Choroid plexus epithelial cell (primary cell): Measurements from ENCODE around the gene APOL1.
"Not testable (repeated sequence)": the region's sequence is repeated elsewhere in the genome, so short reads cannot be mapped to it uniquely, and the experiment has no call there.

ENCODE experiments used
- DNase-seq: peaks from one replicate; pipeline ENCODE4 v3.0.0-alpha.2; 2010; ENCODE audit warnings: low read depth
- H3K4me3 ChIP-seq: 2 replicates; pipeline ENCODE4 v1.5.1; 2011; ENCODE audit warnings: low read depth, mild to moderate bottlenecking, control low read depth, low read length, moderate library complexity
- CTCF ChIP-seq: conservative IDR thresholded peaks from 2 replicates; pipeline ENCODE4 v1.5.1; 2011; ENCODE audit warnings: low read depth, mild to moderate bottlenecking, control low read depth, inconsistent platforms, low read length, moderate library complexity

APOL1 gene

GRCh38 chr22:36288571-36289405 is 35.9 kb downstream of the APOL1 start:
- TF ChIP-seq CTCF: no peak
- no peak overlapping the region for H3K4me3 ChIP-seq
- no peak for DNase-seq

- TF ChIP-seq CTCF: no peak
- no peak for DNase-seq
- H3K4me3 ChIP-seq: no peak overlapping the region
These were observed 36.5 kb downstream of the APOL1 start for GRCh38 chr22:36289406-36289870.

GRCh38 chr22:36289948-36290371 is 37.0 kb downstream of the APOL1 start:
- not testable (repeated sequence) for H3K4me3 ChIP-seq, DNase-seq

- not testable (repeated sequence) for H3K4me3 ChIP-seq, DNase-seq
These were observed 37.6 kb downstream of the APOL1 start for GRCh38 chr22:36290391-36291075.

GRCh38 chr22:36291831-36292740 is 39.2 kb downstream of the APOL1 start:
- no peak for DNase-seq
- no peak for TF ChIP-seq CTCF
- no peak overlapping the region for H3K4me3 ChIP-seq

GRCh38 chr22:36292823-36293530 is 40.0 kb downstream of the APOL1 start:
- DNase-seq: no peak
- no peak overlapping the region for H3K4me3 ChIP-seq
- TF ChIP-seq CTCF: no peak

- no peak for DNase-seq
- H3K4me3 ChIP-seq: no peak overlapping the region
- no peak for TF ChIP-seq CTCF
These were observed 40.8 kb downstream of the APOL1 start for GRCh38 chr22:36293606-36294292.
